Occipital lobe (tissue), 2 donors: ENCODE data around the gene SYNPO. TPM values are rescaled to one million over a fixed set of nuclear protein-coding genes. Genes with fewer than 3 reads are reported as not detected.

Experiments used
- DNase-seq: peaks from one replicate; lab custom pipeline; 2025; lab: John Stamatoyannopoulos, UW
- total RNA-seq: library from RNA; depleted of rRNA; stranded (reverse); fragments of >200 nt; gene quantifications from one replicate; pipeline ENCODE4 v1.2.3, GENCODE V29; 2014

SYNPO gene
- total RNA-seq, 1 donor from 2014 or later: 5.8 TPM

- DNase-seq: peak; percentile 58
Observed at GRCh38 chr5:150624334-150625163, 15.9 kb upstream of the SYNPO start.

- DNase-seq: no peak
Observed at GRCh38 chr5:150625164-150625535, 15.3 kb upstream of the SYNPO start.

- DNase-seq: no peak
Observed at GRCh38 chr5:150625831-150626746, 14.4 kb upstream of the SYNPO start.

GRCh38 chr5:150626853-150627276 lies 13.6 kb upstream of the SYNPO start:
- DNase-seq: no peak

GRCh38 chr5:150627731-150628545 lies 12.5 kb upstream of the SYNPO start:
- no peak for DNase-seq

- DNase-seq: no peak
Observed at GRCh38 chr5:150628936-150629485, 11.4 kb upstream of the SYNPO start.

GRCh38 chr5:150630016-150630415 lies 10.4 kb upstream of the SYNPO start:
- no peak for DNase-seq

GRCh38 chr5:150630461-150631325 lies 9.8 kb upstream of the SYNPO start:
- no peak for DNase-seq

- no peak for DNase-seq
Observed at GRCh38 chr5:150631326-150631701, 9.1 kb upstream of the SYNPO start.

GRCh38 chr5:150632305-150633160 lies 7.9 kb upstream of the SYNPO start:
- DNase-seq: no peak

GRCh38 chr5:150633429-150633828 lies 7.0 kb upstream of the SYNPO start:
- DNase-seq: no peak

GRCh38 chr5:150636391-150637244 lies 3.8 kb upstream of the SYNPO start:
- DNase-seq: no peak

- no peak for DNase-seq
Observed at GRCh38 chr5:150637245-150638052, 3.0 kb upstream of the SYNPO start.

GRCh38 chr5:150638053-150638444 lies 2.4 kb upstream of the SYNPO start:
- DNase-seq: no peak

GRCh38 chr5:150638488-150639376 lies 1.7 kb upstream of the SYNPO start:
- DNase-seq: no peak

- no peak for DNase-seq
Observed at GRCh38 chr5:150639377-150639692, 1.1 kb upstream of the SYNPO start.

GRCh38 chr5:150639751-150640150 lies 709 bp upstream of the SYNPO start:
- no peak for DNase-seq
